Muscle layer of colon (tissue), 2 donors: Measurements from ENCODE around the gene NAGLU.
A peak's percentile ranks its signal among the peaks of the same experiment; 100 is the strongest.
"Not testable (repeated sequence)": the region's sequence is repeated elsewhere in the genome, so short reads cannot be mapped to it uniquely, and the experiment has no call there.

ENCODE experiments used
- H3K27ac ChIP-seq: one replicate; pipeline ENCODE4 v1.7.0; 2013; ENCODE audit warnings: low read depth, mild to moderate bottlenecking, low read length, moderate library complexity
- H3K27me3 ChIP-seq, 2 donors: one replicate each; pipeline ENCODE4 v1.7.0; 2013; ENCODE audit warnings: low read length in 2 of 2, mild to moderate bottlenecking in 2 of 2; ENCODE audit not compliant: insufficient read depth in 2 of 2, control insufficient read depth in 1 of 2
- H3K36me3 ChIP-seq: one replicate; pipeline ENCODE4 v1.7.0; 2013; ENCODE audit warnings: mild to moderate bottlenecking, low read length; ENCODE audit not compliant: insufficient read depth
- H3K4me1 ChIP-seq: one replicate; pipeline ENCODE4 v1.7.0; 2013; ENCODE audit warnings: mild to moderate bottlenecking, low read length; ENCODE audit not compliant: insufficient read depth
- H3K4me3 ChIP-seq, 2 donors: one replicate each; pipeline ENCODE4 v1.7.0; 2013; ENCODE audit warnings: low read length in 2 of 2, low read depth in 1 of 2, mild to moderate bottlenecking in 1 of 2, moderate library complexity in 1 of 2
- H3K9ac ChIP-seq: one replicate; pipeline ENCODE4 v1.7.0; 2013; ENCODE audit warnings: low read length
- H3K9me3 ChIP-seq: one replicate; pipeline ENCODE4 v1.7.0; 2013; ENCODE audit warnings: mild to moderate bottlenecking, low read length
- donor health status: abdominal sarcoma.
- donor health status: Adenocarcinoma of cecum.

The NAGLU gene

GRCh38 chr17:42547698-42548069 is 11.6 kb downstream of the NAGLU start:
- Histone ChIP-seq H3K36me3 (peaks cover 10% of the 10 kb centered on the region), H3K9ac (no peak overlapping the region), H3K27me3 (peaks cover 0 to 10% of the 10 kb centered on the region in 2 donors), H3K4me1 (peaks cover 4% of the 10 kb centered on the region), H3K4me3 (no peak overlapping the region), H3K9me3 (no peaks in the 10 kb centered on the region), H3K27ac (no peak overlapping the region)

GRCh38 chr17:42548070-42548837 is 12.2 kb downstream of the NAGLU start:
- peaks cover 5% of the 10 kb centered on the region for H3K36me3 ChIP-seq
- no peak overlapping the region for H3K9ac ChIP-seq
- H3K4me1 ChIP-seq = peaks cover 6% of the 10 kb centered on the region
- no peak overlapping the region for H3K4me3 ChIP-seq
- H3K27me3 ChIP-seq = peaks cover 0 to 10% of the 10 kb centered on the region in 2 donors
- no peaks in the 10 kb centered on the region for H3K9me3 ChIP-seq
- H3K27ac ChIP-seq = no peak overlapping the region

DNA sequence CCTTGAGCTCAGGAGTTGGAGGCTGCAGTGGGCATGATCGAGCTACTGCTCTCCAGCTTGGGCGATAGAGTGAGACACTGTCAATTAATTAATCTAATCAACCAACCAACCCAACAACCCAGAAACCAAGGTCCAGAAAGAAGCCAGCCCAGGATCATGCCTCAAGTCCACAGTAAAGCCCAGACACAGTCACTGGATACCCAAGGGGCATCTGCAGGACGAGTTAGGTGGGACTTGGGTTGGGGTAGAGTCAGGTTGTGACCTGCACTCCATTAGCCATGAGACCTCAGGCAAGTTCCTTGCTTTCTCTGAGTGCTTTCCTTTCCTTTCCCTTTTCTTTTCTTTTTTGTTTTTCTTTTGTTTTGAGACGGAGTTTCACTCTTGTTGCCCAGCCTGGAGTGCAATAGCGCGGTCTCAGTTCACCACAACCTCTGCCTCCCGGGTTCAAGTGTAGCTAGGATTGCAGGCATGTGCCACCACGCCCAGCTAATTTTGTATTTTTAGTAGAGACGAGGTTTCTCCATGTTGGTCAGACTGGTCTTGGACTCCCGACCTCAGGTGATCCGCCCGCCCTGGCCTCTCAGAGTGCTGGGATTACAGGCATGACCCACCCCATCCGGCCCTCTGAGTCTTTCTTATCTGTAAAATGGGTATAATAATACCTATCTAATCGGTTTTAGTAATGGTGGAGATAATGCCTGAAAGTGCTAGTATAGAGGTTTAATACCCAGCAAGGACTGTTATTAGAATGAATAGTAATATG is 13.1 kb downstream of the NAGLU start:
- H3K4me3 ChIP-seq = no peak overlapping the region

DNA sequence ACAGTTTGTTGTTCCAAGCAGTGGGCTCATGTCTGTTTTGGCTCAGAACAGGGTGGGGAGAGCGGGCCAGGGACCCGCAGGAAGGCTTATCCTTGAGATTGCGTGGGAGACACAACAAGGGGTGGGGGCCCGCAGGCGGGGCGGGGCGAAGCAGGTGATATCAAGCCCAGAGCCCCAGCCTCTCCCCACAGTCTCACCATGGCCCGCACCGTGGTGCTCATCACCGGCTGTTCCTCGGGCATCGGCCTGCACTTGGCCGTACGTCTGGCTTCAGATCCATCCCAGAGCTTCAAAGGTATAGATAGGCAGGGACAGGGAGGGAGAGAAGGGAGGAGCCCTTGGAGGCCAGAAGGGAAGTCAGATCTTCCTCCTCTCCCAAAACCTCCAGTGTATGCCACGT is 16.7 kb downstream of the NAGLU start, which contains the start of gene HSD17B1:
HSD17B1 (plus strand) TSS at position 188 of the 400 bp plus-strand sequence; CDS start at position 199, 11 bp downstream.
- Histone ChIP-seq H3K4me3 (peak within 1 kb of the TSS; percentile 91 to 94), H3K4me1 (peaks cover 21% of the 10 kb centered on the region)
- H3K9me3 ChIP-seq, H3K36me3 ChIP-seq, H3K9ac ChIP-seq, H3K27me3 ChIP-seq, H3K27ac ChIP-seq: not testable (repeated sequence)

More for the DNA sequence above, 13.1 kb downstream of the NAGLU start:
- no peaks in the 10 kb centered on the region for H3K9me3 ChIP-seq
- no peaks in the 10 kb centered on the region for H3K36me3 ChIP-seq
- H3K4me1 ChIP-seq = peaks cover 14% of the 10 kb centered on the region
- H3K9ac ChIP-seq = no peak overlapping the region
- H3K27ac ChIP-seq = no peak overlapping the region
- H3K27me3 ChIP-seq = peaks cover 0 to 10% of the 10 kb centered on the region in 2 donors

- Histone ChIP-seq H3K27ac (no peak overlapping the region), H3K9ac (no peak overlapping the region)
These were observed 17.2 kb downstream of the NAGLU start for GRCh38 chr17:42553161-42553818.

GRCh38 chr17:42553866-42554249 is 17.8 kb downstream of the NAGLU start:
- H3K4me3 ChIP-seq = peak overlapping the region; percentile 91 to 94
- peak overlapping the region; percentile 86 for H3K9ac ChIP-seq
- no peaks in the 10 kb centered on the region for H3K9me3 ChIP-seq
- H3K4me1 ChIP-seq = peaks cover 19% of the 10 kb centered on the region
- H3K27me3 ChIP-seq = no peaks in the 10 kb centered on the region
- no peaks in the 10 kb centered on the region for H3K36me3 ChIP-seq
- no peak overlapping the region for H3K27ac ChIP-seq

More at GRCh38 chr17:42553161-42553818, 17.2 kb downstream of the NAGLU start:
- H3K27me3 ChIP-seq = peaks cover 0 to 4% of the 10 kb centered on the region in 2 donors
- H3K36me3 ChIP-seq = no peaks in the 10 kb centered on the region
- H3K4me1 ChIP-seq = peaks cover 21% of the 10 kb centered on the region
- H3K9me3 ChIP-seq = no peaks in the 10 kb centered on the region
- H3K4me3 ChIP-seq = peak overlapping the region; percentile 91 to 94

- H3K27me3 ChIP-seq = no peaks in the 10 kb centered on the region
- peak overlapping the region; percentile 91 to 94 for H3K4me3 ChIP-seq
- H3K4me1 ChIP-seq = peaks cover 17% of the 10 kb centered on the region
- peak overlapping the region; percentile 83 for H3K27ac ChIP-seq
- H3K36me3 ChIP-seq = no peaks in the 10 kb centered on the region
- no peaks in the 10 kb centered on the region for H3K9me3 ChIP-seq
- peak overlapping the region; percentile 95 for H3K9ac ChIP-seq
These were observed 18.4 kb downstream of the NAGLU start for GRCh38 chr17:42554250-42555121.

GRCh38 chr17:42555122-42555622 is 19.1 kb downstream of the NAGLU start:
- H3K4me1 ChIP-seq = peaks cover 17% of the 10 kb centered on the region
- H3K9me3 ChIP-seq = no peaks in the 10 kb centered on the region
- peak overlapping the region; percentile 83 for H3K27ac ChIP-seq
- H3K4me3 ChIP-seq = peak overlapping the region; percentile 91 to 94
- H3K36me3 ChIP-seq = no peaks in the 10 kb centered on the region
- peak overlapping the region; percentile 95 for H3K9ac ChIP-seq
- no peaks in the 10 kb centered on the region for H3K27me3 ChIP-seq

- H3K27ac ChIP-seq, H3K9me3 ChIP-seq, H3K36me3 ChIP-seq, H3K4me3 ChIP-seq, H3K27me3 ChIP-seq, H3K9ac ChIP-seq: not testable (repeated sequence)
- peaks cover 17% of the 10 kb centered on the region for H3K4me1 ChIP-seq
These were observed 20.0 kb downstream of the NAGLU start for GRCh38 chr17:42555961-42556617.

DNA sequence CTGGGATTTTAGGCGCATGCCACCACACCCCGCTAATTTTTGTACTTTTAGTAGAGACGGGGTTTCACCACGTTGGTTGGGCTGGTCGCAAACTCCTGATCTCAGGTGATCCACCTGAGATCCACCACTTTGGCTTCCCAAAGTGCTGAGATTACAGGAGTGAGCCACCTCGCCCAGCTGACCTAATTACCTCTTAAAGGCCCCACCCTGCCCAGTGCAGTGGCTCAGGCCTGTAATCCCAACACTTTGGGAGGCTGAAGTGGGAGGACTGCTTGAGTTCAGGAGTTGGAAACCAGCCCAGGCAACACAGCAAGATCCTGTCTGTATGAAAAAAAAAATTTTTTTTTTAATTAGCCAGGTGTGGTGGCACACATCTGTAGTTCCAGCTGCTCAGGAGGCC is 23.0 kb downstream of the NAGLU start:
- H3K27me3 ChIP-seq = no peaks in the 10 kb centered on the region
- H3K36me3 ChIP-seq = peaks cover 3% of the 10 kb centered on the region
- H3K9ac ChIP-seq = no peak overlapping the region
- H3K9me3 ChIP-seq = no peaks in the 10 kb centered on the region
- H3K27ac ChIP-seq = no peak overlapping the region
- peaks cover 29% of the 10 kb centered on the region for H3K4me1 ChIP-seq
- no peak overlapping the region for H3K4me3 ChIP-seq
